Neutrophil (primary cell): ENCODE results near the gene MSI2.

Source experiments
- H3K27ac ChIP-seq: fragments of 200-600 bp; sonication (generic); 2 replicates; pipeline ENCODE4 v1.5.1; 2016; ENCODE audit warnings: mild to moderate bottlenecking, moderate library complexity
- H3K27me3 ChIP-seq: fragments of 200-600 bp; sonication (generic); 2 replicates; pipeline ENCODE4 v1.6.0; 2016; ENCODE audit warnings: mild to moderate bottlenecking
- H3K36me3 ChIP-seq: fragments of 200-600 bp; sonication (generic); 2 replicates; pipeline ENCODE4 v1.5.1; 2017
- H3K4me1 ChIP-seq, 2 experiments: fragments of 200-600 bp in 1 of 2; sonication (generic) in 1 of 2; 1 replicate in 1 of 2; 2 replicates in 1 of 2; pipeline versions ENCODE4 v1.5.1 to v1.6.1; 2013 to 2016; ENCODE audit warnings: low read depth in 1 of 2, low read length in 1 of 2, mild to moderate bottlenecking in 1 of 2, moderate library complexity in 1 of 2; ENCODE audit not compliant: control insufficient read depth in 1 of 2, insufficient read depth in 1 of 2
- H3K4me3 ChIP-seq, 2 experiments: fragments of 200-600 bp in 1 of 2; sonication (generic) in 1 of 2; 1 replicate in 1 of 2; 2 replicates in 1 of 2; pipeline ENCODE4 v1.5.1; 2013 to 2016; ENCODE audit warnings: low read depth in 1 of 2, low read length in 1 of 2, mild to moderate bottlenecking in 1 of 2, moderate library complexity in 1 of 2
- H3K9me3 ChIP-seq: fragments of 200-600 bp; sonication (generic); 2 replicates; pipeline ENCODE4 v1.5.1; 2016
- TF ChIP-seq, protein P1 (sequence below): fragments of 200-600 bp; sonication (generic); IDR thresholded peaks from 2 replicates; pipeline ENCODE4 v1.5.1; 2016; ENCODE audit warnings: antibody characterized with exemption

The MSI2 gene

GRCh38 chr17:57404795-57405490, 148.6 kb downstream of the MSI2 start:
- Histone ChIP-seq H3K27me3 (no peaks in the 10 kb centered on the region), H3K9me3 (no peaks in the 10 kb centered on the region), H3K27ac (no peak overlapping the region), H3K4me1 (peaks cover 8 to 16% of the 10 kb centered on the region in 2 experiments), H3K36me3 (peaks cover 4% of the 10 kb centered on the region), H3K4me3 (no peak overlapping the region)
- TF ChIP-seq, protein P1, sequence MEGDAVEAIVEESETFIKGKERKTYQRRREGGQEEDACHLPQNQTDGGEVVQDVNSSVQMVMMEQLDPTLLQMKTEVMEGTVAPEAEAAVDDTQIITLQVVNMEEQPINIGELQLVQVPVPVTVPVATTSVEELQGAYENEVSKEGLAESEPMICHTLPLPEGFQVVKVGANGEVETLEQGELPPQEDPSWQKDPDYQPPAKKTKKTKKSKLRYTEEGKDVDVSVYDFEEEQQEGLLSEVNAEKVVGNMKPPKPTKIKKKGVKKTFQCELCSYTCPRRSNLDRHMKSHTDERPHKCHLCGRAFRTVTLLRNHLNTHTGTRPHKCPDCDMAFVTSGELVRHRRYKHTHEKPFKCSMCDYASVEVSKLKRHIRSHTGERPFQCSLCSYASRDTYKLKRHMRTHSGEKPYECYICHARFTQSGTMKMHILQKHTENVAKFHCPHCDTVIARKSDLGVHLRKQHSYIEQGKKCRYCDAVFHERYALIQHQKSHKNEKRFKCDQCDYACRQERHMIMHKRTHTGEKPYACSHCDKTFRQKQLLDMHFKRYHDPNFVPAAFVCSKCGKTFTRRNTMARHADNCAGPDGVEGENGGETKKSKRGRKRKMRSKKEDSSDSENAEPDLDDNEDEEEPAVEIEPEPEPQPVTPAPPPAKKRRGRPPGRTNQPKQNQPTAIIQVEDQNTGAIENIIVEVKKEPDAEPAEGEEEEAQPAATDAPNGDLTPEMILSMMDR: no peak

DNA sequence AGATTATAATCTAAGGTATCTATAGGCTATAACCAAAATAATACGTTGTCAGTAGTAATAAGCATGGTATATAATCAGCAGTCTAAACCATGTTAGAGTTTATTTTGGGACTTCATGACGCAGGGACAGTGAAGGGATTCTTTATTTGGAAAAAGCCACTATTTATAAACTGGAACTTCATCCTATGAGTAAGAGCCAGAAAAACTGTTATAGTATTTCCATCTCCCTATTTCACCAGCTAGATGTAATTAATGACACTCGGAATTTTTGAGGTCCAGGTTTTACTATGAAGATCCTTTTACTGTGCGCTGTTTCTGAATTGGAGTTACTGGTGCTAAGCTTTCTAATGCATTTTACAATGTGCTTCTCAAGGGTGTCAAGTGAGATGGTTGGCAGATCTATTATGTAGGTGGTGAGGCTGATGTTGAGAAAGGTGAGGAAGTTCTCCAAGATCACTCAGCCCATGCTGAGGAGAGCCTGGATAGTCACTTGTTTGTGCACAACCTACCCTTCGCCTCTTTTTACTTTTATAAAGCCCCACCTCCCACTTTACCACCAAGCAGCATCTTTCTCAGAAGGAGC, 149.3 kb downstream of the MSI2 start:
- no peaks in the 10 kb centered on the region for H3K27me3 ChIP-seq
- no peak overlapping the region for H3K4me3 ChIP-seq
- H3K36me3 ChIP-seq: peaks cover 4% of the 10 kb centered on the region
- TF ChIP-seq, protein P1: no peak
- no peak overlapping the region for H3K27ac ChIP-seq
- H3K4me1 ChIP-seq: peaks cover 8 to 16% of the 10 kb centered on the region in 2 experiments
- H3K9me3 ChIP-seq: no peaks in the 10 kb centered on the region

- no peaks in the 10 kb centered on the region for H3K9me3 ChIP-seq
- peaks cover 8 to 16% of the 10 kb centered on the region in 2 experiments for H3K4me1 ChIP-seq
- TF ChIP-seq, protein P1: no peak
- H3K36me3 ChIP-seq: peaks cover 4% of the 10 kb centered on the region
- no peak overlapping the region for H3K27ac ChIP-seq
- H3K27me3 ChIP-seq: no peaks in the 10 kb centered on the region
- no peak overlapping the region for H3K4me3 ChIP-seq
Measured at GRCh38 chr17:57406131-57406980, 150.0 kb downstream of the MSI2 start.

- TF ChIP-seq, protein P1: no peak
- Histone ChIP-seq H3K9me3 (no peaks in the 10 kb centered on the region), H3K36me3 (peaks cover 4% of the 10 kb centered on the region), H3K27me3 (no peaks in the 10 kb centered on the region), H3K4me1 (peaks cover 8 to 16% of the 10 kb centered on the region in 2 experiments), H3K4me3 (no peak overlapping the region), H3K27ac (no peak overlapping the region)
Measured at GRCh38 chr17:57406981-57407286, 150.6 kb downstream of the MSI2 start.

DNA sequence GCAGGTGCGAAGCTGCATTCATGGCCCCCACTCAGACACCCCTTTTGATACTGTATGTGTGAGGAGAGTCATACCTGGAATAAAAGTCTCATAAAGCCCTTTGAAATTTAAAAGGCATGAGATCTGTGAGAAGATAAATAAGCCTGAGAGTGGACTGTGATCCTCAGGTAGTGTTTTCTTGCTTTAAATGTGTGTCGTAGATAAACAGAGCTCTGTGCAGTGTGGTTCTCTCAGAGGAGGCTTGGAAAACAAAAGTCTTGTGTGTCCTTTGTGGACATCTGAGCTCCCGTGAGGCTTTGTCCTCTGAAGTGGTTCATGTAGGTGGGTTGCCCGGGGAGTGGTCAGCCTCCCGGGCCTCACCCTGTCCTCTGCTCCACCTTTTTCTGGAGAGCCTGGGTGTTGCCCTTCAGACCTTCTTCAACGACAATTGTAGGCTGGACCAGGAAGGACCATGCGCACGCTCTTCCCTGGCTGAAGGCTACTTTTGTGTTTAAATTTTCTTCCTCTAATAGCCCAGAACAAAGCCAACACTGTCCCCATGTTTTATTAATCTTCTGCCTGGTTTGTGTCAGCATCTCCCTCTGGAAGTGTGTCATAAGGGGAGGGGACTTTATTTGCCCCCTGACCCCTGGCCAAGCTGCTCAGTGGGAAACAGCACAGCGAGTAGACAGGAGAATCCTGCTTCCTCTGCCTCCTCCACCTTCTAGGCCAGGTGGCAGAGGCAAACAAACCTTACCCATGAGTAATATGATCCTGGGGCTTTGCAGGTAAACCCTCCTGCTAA, 151.2 kb downstream of the MSI2 start:
- H3K4me3 ChIP-seq: no peak overlapping the region
- H3K27me3 ChIP-seq: no peaks in the 10 kb centered on the region
- peaks cover 8 to 16% of the 10 kb centered on the region in 2 experiments for H3K4me1 ChIP-seq
- no peaks in the 10 kb centered on the region for H3K36me3 ChIP-seq
- no peaks in the 10 kb centered on the region for H3K9me3 ChIP-seq
- TF ChIP-seq, protein P1: no peak
- H3K27ac ChIP-seq: no peak overlapping the region
